HG03439 (cell line): ENCODE results near the gene RRBP1.

Source experiments
- ATAC-seq: cut with Tn5 transposase; IDR thresholded peaks from one replicate; pipeline ENCODE4 v1.9.1; 2021; ENCODE audit warnings: mild to moderate bottlenecking, moderate library complexity; ENCODE audit not compliant: unreplicated experiment

Gene RRBP1

DNA sequence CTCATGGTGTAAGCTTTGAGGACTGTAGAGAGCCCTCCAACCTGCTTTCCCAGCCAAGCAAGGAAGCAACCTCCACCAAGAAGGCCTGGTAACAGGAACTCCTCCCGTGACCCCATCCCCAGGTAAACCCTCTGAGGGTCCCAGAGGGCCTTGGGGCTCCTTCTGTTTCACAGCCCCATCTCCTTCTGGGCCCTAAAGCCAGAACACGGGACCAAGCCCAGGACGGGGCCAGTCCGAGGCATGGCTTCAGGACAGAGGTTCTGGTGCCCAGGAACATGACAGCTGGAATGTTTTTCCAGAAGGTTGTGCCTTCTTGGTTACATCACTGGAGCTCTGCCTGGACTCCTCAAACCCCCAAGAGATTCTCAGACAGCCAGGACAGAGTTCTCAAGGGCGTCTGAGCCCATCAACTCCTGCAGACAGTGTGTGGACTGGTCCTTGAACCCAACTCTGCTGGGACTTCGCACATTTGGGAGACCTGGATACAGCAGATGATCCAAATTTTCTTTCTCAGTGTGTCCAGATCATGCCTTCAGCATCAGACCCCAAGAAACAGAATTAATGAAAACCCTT lies 43.1 kb downstream of the RRBP1 start:
- no peak for ATAC-seq

DNA sequence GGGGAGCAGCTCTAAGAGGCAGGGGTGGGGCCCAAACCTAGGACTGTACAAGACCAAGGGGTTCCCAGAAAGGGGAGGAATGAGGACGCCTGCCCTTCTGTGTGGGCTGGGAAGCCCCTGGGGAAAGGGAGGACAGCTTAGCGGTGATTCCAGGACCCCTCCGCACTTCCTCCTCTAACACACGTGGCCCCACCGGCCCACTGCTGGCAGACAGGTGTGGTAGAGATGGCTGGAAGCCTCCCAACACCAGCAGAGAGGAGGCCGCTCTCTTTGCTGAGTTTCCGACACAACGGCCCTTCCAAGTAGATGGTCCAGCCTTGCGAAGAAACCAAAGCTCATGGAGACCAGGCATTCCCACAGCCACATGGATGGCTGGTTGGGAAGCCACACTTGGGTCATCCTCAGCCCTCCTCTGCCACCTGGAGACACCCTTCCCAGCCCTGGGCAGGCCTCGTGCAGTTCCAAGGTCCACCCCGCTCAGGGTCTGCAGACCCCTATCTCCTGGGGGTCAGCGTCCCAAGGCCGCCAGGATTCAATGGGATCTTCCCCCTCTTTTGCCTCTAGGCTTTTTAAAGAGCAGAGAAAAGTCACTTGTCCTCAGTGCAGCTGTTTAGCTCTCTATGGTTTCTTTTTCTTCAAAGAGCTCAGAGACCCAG lies 43.9 kb downstream of the RRBP1 start:
- no peak for ATAC-seq

DNA sequence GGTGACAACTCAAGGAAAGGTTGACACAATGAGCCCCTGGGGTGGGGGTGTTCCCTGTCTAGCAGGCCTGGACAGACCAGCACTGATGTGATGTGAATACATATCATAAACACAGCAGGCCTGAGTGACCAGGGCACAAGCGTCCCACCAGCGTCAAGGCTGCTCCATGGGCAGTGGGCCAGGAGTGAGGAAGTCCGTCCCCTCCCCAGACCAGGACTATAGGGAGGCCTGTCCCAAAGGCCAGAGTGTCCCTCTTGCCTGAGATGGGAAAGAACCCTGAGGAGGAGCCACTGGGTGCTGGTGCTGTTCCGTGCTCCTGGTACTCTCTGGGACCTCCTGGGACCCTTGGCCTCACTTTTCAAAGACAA lies 44.6 kb downstream of the RRBP1 start:
- no peak for ATAC-seq

DNA sequence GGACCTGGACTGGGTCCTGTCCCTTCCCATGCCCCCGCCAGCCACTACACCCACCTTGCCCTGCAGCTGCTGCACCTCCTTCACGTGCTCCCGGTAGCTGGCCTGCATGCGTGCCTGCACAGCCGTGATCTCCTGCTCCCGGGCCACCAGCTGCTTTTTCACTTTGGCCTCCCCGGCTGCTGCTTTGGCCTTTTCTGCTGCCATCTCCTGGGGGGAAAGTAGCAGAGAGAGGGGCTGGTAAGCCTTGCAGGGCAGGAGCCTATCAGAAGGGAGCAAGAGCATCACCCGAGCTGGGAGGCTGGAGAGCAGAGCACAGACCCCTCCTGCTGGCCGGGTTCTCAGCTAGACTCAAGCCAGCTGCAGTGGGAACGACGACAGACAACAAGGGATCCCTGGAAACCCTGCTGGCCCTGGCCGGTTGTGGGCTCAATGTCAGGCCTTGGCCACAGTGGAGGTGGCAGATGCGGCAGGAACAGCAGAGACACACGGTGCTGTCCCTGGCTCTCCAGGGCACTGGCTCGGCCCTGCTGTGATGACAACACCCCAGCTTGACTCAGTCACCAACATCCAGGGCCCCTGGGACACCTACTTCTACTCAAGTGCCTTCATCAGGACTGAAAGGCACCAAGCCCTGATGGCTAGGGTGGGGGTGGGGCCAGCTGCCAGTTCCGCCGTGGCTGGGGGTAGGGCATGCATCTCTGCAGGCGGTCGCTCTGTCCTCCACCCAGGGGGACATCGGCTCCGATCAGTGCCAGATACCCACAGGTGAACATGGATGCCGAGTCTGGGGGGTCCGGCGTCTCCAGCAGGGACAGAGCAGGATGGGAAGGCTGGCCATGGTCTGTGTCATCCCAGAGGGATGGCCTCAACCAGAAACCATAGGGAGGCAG lies 45.3 kb downstream of the RRBP1 start:
- no peak for ATAC-seq

DNA sequence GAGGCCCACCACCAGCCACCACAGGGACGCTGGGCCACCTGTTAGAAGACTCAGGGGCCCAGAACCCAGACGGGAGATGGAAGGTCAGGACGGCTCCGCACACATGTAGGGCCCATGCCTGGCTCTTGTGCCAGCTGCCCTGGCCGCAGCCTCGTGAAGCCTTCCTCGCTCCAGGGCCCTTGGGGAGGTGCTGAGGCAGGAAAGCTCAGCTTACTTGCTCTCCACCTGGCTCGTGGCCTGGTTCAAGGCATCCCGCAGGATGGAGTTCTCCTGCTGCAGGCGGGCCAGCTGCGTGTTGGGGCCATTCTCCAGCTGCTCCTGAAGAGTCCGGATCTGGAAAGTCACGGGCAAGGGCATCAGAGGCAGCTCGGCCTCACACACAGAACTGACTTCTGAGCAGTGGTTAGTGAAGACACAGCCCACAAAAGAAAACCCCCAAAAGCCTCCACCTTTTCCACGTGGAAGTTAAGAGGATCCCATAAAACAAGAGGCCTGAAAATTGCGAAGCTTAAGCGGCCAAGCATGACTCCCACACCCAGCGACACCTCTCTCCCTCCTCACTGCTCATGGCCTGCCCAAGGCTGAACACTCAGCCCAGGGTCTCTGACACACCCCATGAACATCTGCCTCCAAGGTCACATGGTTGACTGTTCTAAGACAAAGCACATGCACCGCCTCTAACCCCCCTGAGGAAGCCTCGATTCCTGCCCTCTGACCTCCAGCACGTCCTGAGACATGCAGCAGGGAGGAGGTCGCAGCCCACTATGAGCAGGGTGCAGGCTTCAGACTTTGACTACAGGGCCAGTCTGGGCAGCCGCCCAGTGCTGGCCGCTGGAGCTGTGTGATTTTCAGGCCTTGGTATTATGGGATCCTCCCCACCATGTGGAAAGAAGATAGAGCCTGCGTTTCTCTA lies 46.5 kb downstream of the RRBP1 start:
- ATAC-seq, result no peak

DNA sequence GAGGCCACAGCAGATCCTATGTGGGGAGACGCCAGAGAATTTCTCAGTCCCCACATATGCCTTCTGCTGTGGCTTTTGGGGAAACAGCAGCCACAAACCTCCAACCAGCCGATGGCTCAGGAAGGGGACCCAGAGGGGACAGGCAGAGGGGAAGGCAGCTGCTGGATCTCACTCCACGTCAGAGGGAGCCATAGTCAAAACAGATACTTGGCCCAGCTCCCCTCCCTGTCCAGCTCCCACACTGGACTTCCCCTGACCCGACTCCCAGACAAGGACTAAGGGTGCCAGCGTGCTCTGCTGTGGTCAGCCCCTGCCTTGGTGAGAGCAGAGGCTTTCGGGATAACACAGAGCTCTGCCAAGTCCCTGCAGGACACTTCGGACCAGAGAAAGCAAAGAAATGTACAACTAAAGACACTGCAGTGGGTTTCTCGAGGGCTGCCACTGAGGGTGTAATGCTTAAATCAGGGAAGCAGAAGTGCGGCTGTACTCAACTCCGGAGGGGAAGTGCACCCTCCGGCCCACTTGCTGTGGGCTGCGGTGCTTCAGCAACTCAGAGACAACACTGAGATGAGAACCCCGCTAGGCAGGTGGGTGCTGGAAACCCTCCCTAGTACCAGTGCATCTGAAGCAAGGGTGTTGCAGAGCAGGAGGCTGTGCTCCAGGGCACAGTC lies 47.2 kb downstream of the RRBP1 start:
- ATAC-seq, result no peak

DNA sequence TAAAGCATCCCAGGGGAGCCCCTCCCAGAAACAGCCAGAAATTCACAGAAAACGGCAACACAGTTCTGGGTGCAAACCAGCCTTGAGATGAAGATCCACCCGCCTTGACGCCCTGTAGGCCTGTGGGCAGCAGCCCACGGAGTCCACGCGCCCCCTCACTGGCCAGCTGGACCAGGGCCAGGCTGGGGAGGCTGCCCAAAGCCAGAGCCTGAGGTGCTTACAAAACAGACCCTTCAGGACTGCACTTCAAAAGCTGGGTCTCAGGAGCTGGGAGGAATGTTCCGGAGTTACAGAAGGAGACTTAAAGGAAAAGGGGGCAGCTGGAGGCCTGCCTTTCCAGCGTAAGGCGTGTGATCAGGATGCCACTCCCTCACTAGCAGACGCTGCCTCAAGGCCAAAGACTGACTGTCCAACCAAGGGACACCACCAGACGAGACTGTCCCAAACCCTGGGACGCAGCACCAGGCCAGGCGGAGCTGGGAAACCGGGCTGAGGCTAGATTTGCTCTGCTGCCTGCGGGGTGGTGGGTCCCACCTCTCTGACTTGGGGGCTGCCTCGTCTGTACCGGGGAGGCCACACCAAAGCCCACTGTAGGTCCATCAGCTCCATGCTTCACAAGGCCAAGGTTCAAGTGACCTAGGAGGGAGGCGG lies 48.1 kb downstream of the RRBP1 start:
- no peak for ATAC-seq

DNA sequence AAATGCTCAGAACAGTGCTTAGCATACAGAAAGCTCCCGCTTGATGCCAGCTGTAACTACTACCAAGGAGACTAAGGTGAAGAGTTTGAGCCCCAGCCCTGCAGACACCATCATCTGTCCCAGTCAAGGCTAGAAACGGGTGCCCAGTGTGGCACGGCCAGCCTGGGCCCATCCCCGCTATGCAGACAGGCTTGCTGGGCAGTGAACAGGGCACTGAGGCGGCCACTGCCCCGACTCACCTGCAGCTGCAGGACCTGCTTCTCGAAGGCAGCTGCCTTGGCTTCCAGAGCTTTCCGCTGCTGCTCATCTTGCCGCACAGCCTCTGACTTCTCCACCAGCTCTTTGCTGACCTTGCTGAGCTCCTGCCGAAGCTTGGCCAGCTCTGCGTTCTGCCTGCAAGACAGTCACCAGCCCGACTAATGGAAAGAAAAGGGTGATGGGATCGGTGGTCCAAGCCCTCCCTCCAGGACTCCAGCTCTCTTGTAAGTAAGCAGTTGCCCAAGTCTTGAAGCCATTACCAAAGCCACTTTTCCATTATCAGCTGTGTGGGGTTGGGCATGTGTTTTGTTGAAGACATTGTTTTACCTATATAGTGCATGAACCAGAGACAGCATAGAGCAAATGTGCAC lies 48.7 kb downstream of the RRBP1 start:
- ATAC-seq, result no peak

DNA sequence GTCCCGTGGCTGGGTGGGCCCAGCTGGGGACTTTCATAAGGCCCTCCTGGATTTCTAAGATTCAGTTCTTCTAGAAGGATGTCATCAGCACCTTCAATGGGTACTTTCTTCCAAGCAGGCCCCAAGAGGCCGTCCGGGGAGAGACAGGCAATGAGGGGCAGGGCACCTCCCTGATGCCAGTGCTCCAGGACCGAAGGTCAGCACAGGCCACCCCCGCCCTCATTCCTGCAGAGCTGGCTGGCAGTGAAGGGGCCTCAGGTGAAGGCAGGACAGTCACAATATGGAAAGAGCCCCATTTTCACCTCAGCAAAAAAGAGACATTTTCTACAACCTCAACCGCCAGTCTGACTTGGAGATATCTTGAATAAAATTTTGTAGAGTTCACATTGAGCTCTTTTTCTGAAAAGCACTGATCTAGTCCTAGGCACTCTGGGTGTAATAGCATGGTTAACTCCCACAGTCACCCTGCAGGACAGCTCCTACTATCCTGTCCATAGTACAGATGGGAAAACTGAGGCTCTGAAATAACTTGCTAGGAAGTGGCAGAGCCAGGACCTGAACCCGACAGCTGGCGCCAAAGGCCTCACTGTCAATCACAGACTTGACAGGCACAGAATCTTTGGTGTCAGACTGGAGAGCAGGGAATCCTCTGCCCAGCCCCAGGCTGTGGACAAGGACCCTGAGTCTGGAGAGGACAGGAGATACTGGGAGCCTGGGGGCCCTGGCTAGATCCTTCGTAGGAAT lies 50.3 kb downstream of the RRBP1 start:
- no peak for ATAC-seq

DNA sequence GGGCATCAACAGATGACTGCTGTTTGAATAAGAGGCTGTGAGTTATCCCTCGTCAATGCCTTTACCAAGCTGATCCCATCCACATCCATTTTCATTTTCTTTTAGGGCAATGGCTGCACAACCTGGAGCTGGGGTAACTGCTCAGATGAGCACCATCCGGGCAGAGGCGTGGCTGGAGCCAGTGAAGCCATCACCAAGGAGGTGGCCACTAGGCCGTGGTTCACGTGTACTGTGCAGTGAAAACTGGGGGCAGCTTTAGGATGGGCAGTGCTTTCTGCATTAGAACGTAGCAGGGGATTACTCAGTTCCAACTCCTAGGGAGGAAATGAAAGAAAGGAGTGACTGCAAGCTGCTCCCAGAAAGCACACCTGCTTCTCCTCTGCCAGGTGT lies 51.2 kb downstream of the RRBP1 start:
- ATAC-seq, result no peak

DNA sequence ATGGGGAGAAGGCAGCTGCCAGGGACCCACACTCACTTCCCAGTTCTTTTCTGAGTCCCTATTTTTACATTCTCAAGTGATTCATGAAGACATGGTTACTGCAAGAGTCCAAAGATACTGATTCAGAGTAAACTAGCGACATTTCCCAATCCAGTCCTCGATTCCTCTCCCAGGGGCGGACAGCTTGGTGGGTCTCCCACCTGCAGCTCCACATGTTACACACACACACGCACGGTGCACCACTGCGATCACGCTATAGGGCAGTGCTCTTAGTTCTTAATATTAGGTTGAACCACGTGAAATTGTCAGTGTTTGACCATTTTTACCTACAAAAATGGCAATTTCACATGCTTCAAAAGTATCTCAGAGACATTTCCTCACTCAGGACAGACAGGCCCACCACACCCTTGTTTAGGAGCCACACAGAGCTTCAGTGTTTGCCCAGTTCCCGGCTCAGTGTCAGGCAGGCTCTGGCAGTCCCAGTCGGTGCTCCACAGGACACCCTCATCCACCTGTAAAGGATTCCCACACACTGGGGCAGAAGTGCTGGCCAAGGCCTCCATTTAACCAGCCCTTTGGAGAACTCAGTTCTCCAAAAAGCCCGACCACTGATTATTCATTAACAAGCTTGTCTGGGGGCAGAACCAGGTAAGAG lies 51.8 kb downstream of the RRBP1 start:
- no peak for ATAC-seq

DNA sequence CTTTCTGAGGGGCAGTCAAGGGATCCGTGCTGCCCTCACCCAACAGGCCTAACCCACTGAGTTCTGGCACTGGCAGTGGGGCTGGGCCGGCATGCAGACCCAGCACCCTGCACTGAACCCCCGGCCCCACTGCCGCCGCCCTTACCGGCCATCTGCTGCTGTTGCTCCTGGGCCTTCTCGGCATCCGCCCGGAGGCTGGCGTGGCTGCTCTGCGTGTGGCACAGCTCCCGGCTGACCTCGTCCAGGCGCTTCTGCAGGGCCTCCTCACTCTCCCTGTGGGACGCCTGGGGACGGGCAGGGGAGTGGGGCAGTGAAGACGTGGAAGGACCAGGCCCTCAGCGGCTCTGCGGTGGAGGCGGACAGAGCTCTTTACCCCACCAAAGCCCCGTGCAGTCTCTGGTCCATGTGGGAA lies 52.4 kb downstream of the RRBP1 start:
- no peak for ATAC-seq

DNA sequence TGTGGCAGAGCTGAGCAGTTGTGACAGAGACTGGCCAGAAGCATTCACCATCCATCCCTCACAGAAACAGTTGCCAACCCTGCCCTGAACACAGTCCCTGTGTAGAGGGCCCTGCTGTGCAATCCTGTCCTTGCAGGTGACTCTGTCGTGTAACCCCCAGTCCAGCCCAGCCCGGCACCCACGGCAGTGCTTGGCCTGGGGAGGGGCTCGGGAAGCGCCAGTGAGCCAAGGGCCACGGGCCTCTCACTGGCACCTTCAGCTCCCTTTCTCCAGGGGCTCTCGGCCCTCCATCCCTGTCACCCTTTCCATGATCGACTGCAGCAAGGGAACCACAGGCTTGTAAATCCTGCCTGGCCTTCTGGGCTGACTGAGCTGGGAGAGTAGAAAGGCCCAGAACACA lies 53.0 kb downstream of the RRBP1 start:
- no peak for ATAC-seq

DNA sequence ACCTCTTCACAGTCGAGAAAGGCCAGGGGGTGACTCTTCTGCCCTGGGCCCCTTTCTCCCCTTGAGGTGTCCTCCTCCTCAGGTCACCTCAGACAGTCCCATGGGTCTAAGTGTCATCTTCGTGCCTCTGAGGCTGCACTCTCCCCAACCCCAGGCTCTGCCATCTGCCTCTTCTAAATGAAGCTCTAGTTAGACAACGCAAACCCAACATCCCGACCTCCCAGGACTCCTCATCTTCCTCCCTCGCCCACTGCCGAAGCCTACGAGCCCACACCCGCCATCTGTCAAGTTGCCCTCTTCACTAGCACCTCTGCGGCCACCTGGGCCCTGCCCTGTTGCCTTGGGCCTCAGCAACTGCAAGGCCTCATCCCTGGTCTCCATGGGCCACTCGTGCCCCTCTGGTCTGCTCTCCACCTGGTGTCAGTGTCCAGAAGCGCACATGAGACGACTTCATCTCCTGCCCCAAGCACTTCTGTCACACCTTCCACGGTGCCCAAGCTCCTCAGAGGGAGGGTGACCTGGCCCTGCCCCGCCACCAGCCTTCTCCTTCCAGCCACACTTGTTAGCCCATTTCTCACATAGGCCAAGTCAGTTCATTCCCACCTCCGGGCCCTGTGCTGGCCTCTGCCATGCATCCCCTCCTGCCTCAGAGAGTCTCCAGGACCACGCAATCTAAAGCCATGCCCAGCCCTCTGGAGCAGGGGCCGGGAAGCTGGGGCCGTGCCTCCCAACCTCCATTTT lies 53.8 kb downstream of the RRBP1 start:
- no peak for ATAC-seq

DNA sequence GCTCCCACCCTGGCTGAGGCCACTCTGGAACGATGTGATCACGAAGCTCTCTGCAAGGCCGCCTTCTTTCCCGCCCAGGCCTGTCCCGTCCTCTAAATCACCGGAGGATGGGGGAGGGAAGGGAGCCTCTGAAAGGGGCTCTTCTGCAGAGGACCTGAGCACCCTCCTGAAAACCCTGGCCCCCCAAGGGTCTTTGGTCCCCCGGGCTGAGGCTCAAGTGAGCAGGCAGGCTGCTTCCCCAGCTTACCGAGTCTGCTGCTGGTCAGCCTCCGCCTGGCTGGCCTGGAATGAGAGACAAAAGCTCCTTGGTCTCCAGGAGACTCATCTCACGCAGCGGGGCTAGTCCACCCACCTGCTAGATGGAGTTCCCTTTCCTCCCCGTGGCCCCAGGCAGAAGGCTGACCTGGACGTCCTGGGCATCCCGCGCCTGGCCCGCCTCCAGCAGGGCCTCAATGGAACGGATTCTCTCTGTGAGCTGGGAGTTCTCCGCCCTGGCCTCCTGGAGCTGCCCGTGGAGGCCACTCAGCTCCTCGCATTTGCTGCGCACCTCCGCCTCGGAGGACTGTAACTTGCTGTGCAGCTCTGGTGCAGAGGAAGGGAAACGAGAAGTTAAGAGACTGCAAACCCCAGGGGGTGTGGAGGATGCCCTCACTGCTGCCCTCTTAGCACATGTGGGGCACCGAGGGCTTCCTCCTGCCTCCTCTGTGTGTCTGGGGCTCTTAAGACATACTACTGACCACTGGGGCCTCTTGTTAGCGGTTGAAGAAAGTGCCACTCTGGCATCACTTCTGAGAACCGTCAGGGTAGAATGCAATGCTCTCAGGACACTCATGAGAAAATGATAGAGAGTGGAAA lies 54.7 kb downstream of the RRBP1 start:
- ATAC-seq, result no peak

DNA sequence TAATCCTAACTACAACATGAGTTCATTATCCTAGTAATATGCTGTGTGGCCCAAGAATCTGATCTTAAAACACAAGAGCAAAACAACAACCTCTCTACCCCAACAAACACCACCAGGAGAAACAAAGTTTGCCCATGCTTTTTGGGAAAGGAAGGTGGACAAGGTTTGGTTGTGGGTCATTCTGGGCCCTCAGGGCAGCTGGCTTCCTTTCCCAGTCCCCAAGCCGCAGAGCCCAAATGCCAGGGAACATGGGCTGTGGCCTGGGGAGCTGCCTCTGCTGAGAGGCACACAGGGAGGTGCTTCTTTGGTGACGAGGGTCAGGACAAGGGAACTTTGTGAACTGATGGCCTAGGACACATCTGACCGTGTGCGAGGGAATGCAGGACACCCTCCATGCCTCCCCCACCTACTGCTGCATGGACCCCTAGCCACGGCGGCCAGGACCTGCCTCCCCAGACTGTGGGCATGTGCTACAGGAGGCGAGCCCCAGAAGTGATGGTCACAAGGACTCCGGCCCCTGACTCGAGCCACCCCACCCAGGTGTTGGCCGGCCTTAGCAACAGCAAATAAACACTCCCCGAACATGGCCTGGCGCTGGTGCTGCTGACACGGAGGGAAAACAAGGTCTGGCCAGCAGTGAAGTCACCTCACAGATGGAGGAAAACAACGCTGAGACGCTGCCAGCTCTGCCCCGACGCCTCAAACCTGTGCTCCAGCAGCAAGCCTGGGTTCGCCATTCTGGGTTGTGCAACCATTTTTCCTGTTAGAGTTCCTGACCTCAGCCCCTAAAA lies 55.6 kb downstream of the RRBP1 start:
- ATAC-seq, result no peak
